NCI-H2196 treated with DMSO at 0.1 percent for 48 hours (cell line): ENCODE measurements around the gene SFMBT2.

ENCODE experiments used
- DNase-seq: peaks from one replicate; lab custom pipeline; 2025; ENCODE audit not compliant: unreplicated experiment; lab: John Stamatoyannopoulos, UW

Gene SFMBT2

GRCh38 chr10:7370511-7370910 is 40.3 kb downstream of the SFMBT2 start:
- DNase-seq: no peak

DNA sequence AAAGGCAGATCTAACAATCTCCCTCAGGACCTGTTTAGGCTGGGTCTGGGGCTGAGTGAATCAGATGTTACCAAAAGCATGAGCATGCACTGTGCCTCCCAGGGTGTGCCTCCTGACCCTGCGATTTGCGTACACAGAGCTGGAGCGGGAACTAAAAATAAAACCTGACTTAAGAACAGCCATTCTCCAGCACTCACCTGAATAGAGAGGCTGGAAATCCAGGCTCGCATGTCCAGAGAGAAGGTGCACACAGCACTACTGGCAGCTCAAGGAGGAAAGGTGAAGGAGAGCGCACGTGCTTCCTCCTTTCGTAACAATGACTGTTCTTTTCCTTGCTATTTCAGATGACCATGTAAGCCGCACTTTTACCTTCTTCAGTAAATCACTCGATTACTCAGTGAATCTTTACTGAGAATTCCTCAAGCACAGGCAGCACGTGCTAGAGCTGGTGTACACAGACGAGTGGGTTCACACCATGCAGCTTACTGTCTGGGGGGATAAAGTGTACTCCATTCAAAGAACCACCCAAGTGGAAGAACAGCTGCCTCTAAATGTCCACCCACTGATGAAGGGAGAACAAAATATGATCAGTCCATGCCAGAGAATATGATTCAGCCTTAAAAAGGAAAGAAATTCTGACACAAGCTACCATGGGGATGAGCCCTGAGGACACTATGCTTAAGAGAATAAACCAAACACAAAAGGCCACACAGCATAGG is 45.6 kb downstream of the SFMBT2 start:
- DNase-seq: no peak

- no peak for DNase-seq
Measured at GRCh38 chr10:7364474-7364873, 46.4 kb downstream of the SFMBT2 start.

- no peak for DNase-seq
Measured at GRCh38 chr10:7363700-7364099, 47.1 kb downstream of the SFMBT2 start.

- no peak for DNase-seq
Measured at GRCh38 chr10:7362471-7362870, 48.4 kb downstream of the SFMBT2 start.

DNA sequence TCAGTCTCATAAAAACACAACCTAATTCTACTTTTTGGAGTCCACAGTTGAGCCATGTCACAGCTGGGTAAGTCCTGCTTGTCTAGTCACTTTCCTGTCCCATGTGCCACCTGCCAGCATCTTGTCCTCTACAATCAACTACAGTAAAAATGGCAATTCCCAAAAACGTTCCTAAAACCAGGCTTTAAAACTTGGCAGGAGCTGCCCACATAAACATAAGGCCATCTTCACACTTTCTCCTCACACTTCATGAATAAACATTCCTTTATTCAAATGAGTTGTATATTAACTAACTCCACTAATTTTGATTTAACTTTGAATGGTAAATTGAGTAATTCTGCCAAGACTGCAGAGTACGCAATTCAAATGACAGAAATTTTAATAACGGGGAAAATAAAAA is 49.5 kb downstream of the SFMBT2 start:
- DNase-seq: no peak

DNA sequence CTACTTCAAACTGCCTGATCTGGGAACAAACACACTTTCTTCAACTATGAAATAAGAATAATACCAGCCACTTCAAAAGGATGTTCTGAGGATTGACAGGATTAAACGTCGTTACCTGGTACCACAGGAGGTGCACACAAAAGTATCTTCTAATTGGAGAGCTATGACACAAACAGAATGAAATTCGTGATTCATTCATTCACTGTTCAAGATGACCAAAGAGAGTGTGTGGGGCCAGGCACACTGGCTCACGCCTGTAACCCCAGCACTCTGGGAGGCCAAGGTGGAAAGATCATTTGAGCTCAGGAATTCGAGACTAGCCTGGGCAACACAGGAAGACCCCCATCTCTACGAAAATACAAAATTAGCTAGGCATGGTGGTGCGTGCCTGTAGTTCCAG is 50.9 kb downstream of the SFMBT2 start:
- DNase-seq: no peak

GRCh38 chr10:7359356-7359755 is 51.5 kb downstream of the SFMBT2 start:
- no peak for DNase-seq

DNA sequence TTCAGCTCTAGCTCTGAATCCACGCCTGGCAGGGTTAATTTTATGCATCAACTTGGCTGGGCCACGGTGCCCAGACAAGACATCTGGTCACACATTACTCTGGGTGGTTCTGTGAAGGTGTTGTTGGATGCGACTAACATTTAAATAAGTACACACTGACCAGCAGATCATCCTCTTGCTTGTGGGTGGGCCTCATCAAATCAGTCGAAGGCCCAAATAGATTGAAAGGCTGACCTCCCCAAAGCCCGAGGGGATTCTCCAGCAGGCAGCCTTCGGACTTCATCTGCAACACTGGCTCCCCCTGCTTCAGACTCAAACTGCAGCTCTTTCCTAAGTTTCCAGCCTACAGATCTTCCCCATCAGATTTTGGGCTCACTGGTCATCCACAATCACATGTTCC is 53.6 kb downstream of the SFMBT2 start:
- no peak for DNase-seq

DNA sequence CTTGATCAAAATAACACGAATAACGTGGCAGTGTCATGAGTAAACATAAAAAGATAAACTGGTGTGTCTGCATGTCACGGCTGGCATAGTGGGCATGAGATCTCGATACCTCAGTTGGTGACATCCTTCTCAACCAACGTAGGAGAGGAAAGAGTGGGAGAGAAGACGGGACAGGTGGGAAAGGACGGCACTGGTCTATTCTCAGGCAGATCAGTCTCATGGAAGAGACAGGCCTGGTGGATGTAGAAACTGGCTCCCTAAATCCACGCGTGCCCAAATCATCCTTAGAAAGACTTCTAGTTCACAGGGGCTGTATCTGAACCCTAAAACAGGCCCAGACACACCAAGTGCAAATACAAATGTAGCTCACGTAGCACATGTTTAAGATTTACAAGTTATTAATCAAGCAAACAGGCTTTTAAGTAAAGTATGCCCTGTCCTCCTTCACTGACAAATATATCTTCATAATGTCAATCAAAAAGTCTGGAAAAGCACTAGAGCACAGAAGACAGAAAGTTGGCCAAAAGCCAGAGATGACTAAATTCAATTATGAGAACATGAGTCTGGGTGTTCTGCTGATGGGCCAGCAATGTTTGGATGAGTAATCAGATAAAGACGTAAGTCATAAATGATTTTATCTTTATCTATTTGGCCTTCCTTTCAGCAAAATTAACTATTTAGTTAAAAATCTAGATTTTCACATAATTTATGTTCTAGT is 56.3 kb downstream of the SFMBT2 start:
- DNase-seq: no peak

DNA sequence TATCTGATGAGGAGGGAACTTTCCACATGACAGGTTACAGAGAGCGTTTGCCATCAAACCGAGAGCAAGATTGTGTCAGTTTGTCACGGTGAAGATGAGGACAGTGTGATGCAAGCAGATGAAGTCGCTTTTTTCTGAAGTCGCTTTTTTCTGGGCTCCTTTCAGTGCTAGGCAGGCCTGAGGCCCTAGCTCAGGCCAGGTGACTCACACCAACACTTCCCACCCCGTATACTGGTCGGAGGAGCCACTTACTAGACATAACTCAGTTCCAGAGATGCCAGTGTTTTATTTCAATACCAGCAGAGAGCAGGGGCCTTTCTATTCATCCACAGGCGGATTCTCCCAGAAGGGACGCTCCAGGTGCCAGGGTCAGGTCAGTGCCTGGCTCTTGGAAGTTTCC is 58.9 kb downstream of the SFMBT2 start:
- DNase-seq: no peak

DNA sequence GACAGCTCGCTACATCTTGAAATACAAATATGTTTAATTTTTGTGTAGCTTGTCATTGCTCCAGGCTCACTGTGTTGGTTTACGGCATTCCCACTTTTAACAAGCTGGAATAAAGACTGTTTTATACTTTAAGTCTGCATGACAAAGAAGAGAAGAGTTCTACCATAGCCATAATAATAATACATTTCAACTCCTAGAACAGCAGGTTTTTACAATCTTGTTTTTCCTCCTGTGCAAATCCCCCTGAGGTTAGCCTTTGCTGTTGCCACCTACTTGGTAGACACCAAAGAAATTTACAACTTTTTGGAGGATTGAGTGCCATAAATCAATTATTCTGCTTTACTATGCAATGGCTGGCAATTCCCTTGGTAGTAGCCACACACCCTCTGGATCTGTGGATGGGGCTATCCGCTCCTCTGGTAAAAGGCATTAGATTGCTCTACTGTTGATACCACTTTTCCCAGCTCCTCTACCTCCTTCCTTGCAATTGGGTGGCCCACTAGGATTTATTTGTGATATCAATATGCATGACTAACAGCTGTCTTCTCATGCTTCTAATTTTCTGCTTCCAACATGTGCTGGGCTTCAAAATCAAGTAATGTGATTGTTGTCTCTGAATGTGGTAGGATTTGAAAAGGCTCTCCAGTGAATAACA is 60.2 kb downstream of the SFMBT2 start:
- no peak for DNase-seq

DNA sequence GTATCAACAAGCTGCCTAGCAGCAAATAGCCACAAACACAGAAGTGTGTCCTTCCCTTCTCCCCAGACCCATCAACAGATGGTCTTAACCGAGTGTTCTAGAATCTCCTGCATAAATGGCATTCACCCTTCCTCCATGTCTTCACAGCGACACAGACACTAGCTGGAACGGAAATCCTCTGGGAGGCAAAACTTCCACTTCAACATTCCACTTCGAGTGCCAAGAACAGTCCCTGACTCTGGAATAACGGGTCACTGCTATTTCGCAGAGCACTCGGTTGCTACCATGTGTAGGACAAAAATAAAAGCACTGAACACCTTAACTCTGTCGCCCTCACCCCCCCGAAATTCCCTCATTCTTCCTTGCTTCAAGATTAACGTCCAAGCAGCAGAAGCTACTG is 65.1 kb downstream of the SFMBT2 start:
- DNase-seq: no peak

GRCh38 chr10:7343040-7343439 is 67.8 kb downstream of the SFMBT2 start:
- no peak for DNase-seq

DNA sequence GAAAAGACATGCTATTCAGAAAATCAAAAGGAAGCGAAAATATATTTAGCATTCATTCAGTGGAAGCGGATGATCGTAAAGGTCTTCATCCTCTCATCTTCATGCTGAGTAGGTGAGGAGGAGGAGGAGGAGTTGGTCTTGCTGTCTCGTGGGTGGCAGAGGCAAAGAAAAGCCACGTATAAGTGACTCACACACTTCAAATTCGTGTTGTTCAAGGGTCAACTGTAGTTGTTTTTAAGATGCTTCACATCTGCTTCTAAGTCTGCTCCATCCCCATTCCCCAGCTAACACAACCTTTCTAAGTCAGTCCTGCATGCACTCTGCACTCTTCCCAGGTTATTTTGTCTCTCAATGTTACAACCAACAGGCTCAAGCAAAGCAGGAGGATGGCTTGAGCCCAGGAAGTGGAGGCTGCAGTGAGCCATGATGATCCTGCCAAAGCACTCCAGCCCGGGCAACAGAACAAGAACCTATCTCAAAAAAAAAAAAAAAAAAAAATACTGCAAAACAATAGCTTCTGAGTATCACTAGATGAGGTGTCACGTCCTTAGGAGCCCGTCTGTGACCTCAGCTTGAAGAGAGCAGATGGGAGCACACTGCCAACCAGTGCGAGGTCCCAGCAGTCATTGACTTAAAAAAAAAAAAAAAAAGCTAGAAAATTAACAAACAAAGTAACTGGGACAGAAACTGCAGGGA is 70.5 kb downstream of the SFMBT2 start:
- no peak for DNase-seq

- no peak for DNase-seq
Measured at GRCh38 chr10:7339510-7339909, 71.3 kb downstream of the SFMBT2 start.

GRCh38 chr10:7338469-7338868 is 72.4 kb downstream of the SFMBT2 start:
- no peak for DNase-seq

- no peak for DNase-seq
Measured at GRCh38 chr10:7337431-7338171, 73.2 kb downstream of the SFMBT2 start.

DNA sequence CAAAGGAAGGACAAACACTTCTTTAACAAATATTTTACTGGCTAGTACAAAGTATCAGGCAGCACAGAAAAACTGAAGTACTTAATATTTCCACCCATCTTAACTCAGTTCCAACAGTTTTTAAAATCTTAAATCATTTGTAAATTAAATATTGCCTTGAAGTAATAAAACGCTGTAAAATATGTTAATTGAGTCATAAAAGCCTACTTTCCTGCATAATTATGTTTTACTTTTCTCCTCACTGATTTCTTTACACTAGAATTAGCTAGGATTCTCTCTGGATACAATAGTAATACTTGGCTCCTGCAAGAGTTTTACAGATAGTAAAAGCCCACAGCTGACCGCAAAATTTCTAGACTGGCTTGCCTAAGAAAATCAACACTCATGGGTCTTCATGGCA is 74.9 kb downstream of the SFMBT2 start:
- no peak for DNase-seq

DNA sequence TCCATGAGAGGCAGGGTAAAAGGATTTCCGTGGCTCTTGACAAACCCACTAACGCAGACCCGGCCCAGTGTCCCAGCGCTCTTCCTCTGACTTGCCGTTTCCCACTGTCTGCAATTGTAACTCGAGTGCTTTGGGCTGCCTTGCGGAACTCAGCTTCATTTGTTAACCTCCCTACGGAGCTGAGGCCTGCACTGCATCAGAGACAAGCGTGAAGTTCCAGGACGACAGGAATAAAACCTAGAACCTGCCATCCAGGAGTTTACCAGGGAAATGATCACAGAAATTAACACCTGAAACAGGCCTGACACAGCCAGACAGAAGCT is 76.2 kb downstream of the SFMBT2 start:
- no peak for DNase-seq

GRCh38 chr10:7333961-7334641 is 76.7 kb downstream of the SFMBT2 start:
- DNase-seq: no peak
